Activated T-cell treated with anti-CD3 and anti-CD28 coated beads, Interleukin-2, amount 50 U/mL, for 1 hour (primary cell): ENCODE results near the gene SLC12A4.
A peak's percentile ranks its signal among the peaks of the same experiment; 100 is the strongest.
"Not testable (repeated sequence)": the region's sequence is repeated elsewhere in the genome, so short reads cannot be mapped to it uniquely, and the experiment has no call there.

Experiments
- DNase-seq: peaks from one replicate; pipeline ENCODE4 v3.0.0-alpha.2; 2020

SLC12A4 gene

DNA sequence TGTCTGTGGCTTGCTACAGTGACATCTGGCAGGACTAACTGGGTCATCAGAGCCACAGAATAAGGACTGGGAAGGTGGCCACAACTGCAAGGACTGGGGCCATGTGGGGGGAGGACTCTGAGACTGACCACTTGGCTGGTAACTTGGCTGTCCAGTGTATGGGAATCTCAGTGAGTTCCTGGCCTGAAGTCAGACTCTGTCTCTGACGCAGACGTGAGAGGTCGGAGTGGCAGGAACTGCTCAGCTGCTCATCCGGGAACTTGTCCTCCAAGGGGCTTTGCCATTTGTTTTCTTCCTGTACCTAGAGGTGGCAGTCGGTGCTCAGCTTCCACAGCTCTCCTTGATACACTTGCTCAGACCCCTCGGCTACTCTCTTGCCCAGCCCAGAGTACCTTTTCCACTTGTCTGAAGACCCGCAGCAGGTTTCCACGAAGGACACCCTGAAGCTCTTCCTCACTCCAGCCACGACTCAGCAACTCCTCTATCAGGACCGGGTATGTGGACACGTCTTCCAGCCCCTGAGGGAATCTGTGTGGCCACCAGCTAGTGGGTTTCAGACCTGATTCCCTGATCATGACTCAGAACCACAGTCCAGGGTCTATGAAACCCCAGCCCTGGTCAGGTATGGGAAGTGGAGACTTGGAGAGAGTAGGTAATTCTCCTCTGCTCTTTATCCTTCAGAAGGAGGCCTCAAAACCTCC is 19.2 kb upstream of the SLC12A4 start:
- DNase-seq, result no peak

DNA sequence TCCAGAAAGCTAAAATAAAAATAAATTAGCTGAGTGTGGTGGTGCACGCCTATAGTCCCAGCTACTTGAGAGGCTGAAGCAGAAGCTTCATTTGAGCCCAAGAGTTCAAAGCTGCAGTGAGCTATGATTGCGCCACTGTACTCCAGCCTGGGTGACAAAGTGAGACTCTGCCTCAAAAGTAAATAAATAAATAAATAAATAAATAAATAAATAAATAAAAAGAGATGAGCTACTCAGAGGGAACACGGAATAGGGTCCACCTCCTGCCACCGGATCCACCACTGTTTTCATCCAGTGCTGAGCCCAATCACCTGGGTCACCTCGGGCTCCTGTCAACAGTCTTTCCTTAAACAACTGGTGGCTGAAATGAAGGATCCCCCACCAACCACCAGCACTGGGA is 18.5 kb upstream of the SLC12A4 start:
- no peak for DNase-seq

DNA sequence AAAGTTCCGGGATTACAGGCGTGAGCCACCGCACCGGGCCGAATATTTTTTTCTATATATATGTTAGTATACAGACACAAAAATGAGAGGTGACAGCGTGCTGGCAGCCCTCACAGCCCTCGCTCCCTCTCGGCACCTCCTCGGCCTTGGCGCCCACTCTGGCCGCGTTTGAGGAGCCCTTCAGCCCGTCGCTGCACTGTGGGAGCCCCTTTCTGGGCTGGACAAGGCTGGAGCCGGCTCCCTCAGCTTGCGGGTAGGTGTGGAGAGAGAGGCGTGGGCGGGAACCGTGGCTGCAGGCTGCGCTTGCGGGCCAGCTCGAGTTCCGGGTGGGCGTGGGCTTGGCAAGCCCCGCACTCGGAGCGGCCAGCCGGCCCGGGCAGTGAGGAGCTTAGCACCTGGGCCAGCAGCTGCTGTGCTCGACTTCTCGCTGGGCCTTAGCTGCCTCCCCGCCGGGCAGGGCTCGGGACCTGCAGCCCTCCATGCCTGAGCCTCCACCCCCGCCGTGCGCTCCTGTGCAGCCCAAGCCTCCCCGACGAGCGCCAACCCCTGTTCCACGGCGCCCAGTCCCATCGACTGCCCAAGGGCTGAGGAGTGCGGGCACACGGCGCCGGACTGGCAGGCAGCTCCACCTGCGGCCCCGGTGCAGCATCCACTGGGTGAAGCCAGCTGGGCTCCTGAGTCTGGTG is 13.7 kb upstream of the SLC12A4 start:
- no peak for DNase-seq

DNA sequence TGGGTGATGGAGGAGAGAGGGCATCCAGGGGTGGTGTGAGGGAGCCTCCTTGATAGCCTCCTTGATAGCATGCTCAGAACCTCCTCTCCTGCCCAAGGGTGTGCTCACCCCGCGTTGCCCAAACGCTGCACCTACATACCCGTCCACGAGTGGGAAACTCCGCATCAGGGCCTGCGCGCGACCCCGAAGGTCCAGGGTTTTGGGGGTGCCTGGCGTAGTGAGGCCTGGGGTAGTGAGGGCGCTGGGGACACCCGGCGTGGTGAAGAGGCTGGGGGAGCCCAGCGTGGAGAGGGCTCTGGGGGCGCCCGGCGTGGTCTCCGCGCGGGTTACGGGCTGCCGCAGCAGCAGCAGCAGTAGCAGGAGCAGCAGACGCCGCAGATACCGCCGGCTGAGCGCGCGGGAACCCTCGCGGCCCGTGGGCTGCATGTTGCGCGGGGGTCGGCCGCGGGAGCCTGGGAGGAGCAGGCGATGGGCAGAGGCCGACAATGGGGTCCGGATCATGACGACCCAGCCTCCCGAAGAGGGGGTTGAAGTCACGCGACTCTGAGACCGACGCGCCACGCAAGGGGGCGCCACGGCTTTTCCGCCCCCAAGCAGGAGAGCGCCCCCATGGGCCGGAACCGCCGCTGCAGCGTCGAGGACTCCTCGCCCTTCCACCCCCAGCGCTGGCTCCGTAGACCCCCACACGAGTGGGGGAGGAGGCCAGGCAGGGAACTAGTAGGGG is 11.7 kb upstream of the SLC12A4 start, which contains the start of gene DPEP3:
Gene DPEP3 (minus strand): TSS at position 545 of the 724 bp plus-strand sequence. CDS start 119 bp downstream, at position 426.
- no peak for DNase-seq

DNA sequence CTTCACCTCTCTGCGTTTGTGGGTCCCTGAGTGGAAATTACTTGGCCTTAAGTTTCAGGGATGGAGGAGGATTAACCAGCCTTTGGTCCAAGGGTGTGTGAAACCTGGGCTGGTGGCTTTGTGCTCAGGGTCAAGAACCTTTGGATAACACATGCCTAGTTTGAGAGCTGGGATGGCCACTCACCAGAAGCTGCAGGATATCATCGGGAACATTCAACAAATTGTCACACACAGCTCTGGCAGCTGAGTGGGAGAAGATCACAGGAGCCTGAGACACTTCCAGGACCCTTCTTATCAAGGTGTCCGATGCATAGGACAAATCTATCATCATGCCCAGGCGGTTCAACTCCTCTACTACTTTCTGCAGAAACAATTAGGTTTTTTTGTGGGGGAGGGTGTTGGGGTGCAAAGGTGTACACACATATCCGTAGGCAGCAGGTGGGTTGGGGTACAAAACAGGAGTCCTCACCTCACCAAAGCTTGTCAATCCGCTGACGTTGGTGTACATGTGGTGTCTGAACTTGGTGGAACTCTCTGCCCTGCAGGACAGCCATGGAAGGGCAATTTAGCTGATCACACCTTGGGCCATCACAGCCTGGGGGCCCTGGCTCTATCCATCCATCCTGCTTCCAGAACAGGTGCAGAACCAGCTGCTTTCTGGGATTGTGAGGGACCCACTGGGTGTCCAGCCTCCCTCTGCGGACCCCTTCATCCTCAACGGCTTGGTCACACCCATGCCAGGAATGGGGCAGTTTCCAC is 9.2 kb upstream of the SLC12A4 start:
- no peak for DNase-seq

DNA sequence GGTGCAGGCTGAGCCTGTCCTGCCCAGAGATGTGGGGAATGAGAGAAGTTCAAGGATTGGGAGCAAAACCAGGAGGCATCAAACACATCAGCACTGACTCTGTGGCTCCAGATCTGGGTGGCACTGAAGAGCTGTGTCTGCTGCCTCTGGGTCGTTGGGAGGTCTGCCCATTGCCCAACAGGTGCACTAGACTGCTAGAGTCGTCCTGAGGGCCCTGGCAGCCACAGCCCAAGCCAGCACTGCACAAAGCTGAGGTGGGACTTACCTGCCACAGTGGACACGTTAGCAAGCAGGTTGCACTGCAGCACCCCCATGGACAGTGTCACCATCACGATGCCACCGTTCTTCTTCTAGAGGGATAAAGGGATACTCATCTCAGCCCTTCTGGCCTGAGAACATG is 8.6 kb upstream of the SLC12A4 start:
- DNase-seq, result no peak

DNA sequence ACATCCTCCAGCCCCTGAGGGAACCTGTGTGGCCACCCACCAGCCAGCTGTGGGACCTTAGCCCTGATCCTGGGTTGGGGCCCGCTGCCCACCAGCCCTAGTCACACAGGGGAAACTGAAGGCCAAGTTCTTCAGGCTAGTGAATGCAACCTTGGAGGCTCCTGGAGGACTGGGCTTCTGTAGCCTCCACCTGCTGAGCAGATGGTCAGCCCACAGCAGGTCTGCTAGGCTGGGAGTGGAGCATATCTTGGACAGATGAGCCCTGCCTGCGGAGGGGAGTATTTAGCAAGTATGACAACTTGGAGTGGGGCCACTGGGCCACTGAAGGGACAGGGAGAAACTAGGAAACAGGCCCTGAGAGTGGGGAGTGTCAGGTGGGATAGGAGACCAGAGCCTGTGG is 7.8 kb upstream of the SLC12A4 start:
- DNase-seq, result no peak

DNA sequence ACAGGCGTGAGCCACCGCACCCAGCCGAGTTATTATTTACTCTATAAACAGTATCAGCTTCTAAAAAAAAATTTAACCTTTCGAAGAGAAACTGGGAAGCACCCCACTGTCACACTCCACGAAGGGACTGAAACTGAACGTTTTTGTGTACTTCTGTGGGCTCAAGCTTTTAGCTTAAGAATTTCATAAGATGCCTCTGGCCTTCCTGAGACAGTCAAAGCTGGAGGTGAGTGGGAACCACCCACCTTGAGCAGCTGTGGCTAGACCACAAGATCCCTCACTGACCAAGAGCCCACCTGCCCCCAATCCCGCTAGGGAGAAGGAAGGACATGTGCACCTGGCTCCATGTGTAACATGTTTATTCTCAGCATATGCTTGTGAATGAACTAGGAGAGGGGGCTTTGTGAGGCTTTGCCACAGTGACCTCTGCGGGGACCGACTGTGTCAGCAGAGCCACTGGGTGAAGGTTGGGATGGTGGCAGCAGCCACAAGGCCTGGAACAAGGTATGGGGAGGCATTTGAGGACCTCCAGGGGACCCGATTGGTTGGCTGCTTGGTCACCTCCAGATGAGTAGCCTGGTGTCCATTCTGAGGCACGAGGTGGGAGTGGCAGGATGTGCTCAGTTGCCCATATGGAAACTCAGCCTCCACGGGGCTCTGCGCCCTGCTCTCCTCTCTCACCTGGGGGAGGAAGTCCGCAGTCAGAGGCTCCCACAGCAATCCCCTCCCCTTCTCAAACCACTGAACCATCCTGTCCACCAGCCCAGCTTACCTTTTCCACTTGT is 7.1 kb upstream of the SLC12A4 start:
- no peak for DNase-seq

DNA sequence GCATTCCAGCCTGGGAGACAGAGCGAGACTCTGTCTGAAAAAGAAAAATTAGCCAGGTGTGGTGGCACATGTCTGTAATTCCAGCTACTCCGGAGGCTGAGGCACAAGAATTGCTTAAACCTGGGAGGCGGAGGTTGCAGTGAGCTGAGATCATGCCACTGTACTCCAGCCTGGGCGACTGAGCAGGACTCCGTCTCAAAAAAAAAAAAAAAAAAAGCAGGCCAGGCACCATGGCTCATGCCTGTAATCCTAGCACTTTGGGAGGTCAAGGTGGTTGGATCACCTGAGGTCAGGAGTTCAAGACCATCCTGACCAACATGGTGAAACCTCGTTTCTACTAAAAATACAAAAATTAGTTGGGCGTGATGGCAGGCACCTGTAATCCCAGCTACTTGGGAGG is 3.8 kb upstream of the SLC12A4 start:
- DNase-seq, result not testable (repeated sequence)

DNA sequence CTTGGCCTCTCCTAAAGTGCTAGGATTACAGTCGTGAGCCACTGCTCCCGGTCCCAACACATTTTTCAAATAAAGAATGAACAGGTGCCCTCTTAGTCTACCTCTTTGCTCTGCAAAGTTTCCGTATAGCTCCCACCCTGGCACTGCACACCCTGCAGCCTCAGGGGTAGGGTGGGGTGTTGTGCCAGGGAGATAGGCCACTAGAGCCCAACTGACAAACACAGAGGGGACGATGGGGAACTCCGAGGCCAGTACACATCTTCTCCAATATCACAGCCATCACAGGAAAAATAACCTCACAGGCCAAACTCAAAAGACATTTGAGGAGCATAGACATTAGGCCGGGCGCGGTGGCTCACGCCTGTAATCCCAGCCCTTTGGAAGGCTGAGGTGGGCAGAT is 2.7 kb upstream of the SLC12A4 start:
- no peak for DNase-seq

DNA sequence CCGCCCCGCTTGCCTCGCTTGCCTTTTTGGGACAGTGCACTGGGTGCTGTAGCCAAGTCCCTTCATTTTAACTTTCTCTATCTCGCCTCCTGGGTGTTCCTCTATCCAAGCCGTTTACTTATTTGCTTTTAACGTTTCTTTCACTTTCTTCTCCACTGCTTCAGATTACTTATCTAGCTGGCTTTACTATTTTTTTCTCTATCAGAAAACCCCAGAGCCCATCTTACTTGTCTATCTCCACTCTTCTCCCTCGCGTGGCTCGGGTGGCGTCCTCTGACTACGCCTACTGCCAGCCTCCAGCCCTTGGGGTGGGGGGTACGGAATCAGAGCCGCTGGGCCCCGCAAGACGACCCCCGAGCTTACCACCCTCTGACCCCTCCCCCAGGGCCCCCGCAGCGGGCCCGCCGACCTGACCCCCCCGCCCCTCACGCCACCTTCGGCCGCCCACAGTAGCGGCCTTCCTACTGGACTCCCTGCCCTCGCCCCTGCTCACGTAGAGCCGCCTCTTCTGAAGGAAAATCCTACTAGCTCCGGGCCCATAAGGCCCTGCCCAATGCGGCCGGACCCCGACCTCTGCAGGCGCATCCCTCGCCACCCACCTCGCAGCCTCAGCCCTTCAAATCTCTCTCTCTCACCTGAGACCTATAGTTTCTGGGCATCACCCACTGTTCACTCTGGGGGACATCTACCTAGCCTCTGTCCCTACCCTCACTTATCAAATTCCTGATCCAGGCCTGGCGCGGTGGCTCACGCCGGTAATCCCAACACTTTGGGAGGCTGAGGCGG is 1.0 kb upstream of the SLC12A4 start:
- DNase-seq, result no peak

DNA sequence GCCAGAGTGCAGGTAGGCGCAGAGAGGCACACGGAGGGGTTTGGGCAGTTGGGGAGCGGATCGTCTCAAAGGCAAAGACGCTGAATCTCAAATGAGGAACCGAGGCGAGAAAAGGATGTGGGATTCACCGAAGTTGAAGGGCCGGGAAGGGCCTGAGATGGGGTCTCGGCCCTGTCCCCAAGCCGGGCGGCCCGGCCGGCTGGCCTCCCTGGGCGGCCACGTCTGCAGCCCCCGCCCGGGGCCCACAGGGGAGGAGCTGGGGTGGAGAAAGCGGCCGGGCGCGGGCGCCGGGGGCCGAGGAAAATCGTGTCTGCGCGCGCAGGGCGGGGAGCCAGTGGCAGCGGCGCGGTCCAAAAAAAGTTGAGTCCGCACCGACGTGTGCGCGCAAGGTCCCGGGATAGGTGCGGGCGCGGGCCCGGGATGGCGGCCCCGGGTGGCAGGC is 458 bp downstream of the SLC12A4 start:
- peak; percentile 29 for DNase-seq

DNA sequence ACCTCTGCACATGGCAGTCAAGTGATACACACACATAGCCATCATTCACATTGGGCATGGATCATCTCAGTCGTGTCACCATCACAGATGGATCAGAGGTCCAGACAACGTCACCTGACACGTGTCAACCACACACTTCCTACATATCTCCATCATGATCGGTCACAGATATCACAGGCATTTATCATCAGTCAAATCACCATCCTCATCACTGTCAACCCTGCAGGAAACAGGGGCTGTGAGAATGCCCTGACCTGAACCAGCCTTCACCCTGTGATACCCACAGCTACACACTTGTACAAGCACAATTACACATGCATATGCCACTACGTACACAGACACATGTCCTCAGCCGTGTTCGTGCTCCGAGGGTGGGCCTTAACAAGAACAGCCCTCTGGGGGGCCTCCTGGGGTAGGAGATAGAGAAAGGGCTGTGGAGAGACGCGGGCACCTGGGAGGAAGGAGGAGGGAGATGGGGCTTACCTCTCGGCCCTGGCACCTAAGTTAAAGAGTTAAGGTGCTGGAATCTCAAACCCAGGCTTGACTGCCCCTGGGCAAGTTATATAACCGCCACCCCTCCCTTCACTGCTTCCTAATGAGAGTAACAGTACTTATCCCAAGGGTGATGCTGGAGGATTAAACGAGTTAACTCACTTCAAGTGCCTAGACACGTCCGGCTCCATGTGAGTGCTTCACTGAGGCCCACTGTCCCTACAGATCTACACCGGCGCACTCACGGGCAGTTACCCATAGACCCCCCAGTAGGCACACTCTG is 1.1 kb downstream of the SLC12A4 start:
- peak; percentile 31 for DNase-seq

DNA sequence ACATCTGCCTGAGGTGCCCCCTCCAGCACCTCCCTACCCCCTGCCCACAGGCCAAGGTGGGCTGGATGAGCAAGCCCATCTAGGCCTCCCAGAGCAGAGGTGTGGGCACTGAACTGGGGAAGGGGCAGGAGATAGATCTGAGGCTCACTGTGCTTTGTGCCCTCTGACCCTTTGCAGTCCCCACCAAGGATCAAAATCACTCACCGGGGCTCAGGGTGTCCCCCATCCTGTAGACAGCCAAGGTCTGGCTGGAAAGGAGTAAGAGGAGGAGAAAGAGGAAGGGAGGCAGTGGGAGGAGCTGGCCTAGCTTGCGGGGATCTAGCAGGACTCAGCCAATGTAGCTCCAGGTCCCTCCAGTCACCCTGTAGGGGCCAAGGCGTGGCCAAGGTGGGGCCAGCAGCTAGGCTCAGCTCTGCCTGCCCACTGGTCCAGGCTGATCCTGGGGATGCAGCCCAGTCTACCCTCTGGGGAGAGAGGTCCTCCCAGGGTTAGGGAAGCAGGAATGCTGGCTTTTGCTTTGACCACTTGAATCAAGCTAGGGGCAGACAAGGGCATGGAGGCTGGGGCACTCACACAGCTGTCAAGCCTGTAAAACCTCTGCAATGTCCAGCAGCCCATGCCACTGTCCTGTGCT is 1.8 kb downstream of the SLC12A4 start:
- no peak for DNase-seq

DNA sequence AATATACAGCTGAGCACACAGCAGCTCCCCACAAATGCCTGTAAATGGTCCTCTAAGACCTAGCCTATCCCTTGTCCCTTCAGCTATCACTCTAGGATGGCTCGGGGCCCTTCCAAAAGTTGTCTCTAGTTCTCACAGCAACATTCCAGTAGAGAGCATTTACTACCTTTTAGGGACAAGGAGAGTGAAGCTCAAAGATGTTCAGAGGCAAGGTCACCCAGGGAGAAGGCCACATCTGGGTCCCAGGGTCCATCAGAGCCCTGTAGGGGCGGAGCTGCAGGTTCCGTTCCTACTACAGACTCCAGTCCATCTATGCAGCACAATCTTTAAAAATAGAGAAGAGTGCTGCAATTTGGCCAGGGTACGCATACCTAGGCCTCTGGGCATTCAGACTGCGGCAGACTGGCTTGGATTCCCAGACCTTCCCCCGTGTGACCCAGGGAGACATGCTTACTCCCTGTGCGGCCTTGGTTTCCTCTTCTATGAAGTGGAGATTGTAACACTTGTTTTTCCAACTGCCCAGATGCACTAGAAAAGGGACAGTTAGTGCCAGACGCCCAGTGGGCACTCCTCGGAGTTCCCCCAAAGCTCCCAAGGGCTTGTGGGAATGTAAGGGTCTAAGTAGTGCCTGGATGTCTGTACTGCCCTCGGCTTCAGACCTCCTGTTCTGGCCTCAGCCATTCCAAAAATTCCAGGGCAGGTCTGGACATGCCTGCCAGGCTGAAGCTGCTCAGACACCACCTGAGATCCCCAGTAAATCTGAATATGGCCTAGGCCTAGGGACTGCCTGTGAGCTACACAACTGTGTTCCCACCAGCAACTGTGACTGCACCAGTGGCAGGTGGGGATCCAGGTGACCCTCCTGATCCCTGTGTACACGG is 2.5 kb downstream of the SLC12A4 start:
- no peak for DNase-seq

DNA sequence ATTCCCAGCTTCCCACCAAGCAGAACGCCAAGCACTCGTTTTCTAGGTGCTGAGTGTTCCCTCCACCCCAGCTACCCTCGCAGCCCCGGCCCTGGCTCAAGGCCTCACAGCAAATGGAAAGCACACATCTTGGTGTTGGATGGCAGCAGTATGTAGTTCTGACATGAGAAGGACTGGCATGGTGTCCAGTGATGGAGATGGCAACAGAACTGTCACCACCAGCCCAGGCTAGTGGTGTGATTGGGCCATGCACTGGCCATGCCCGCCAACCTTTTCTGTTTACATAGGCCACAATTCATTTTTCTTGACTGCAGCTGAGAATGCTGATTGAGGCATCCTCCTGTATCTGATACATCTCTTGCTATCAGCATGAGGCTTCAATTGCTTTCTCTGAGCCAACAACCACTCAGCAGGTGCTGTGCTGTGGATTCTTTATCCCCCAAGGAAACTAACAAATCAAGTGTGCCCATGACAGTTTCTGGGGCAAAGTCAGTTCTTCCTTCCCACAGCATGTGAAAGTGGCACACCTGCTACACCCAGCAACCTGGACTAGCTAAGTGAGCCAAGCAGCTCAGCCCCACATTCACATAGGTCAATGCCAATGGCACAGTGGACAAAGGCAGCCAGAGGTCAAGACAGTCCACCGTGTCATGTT is 3.8 kb downstream of the SLC12A4 start:
- DNase-seq, result no peak

DNA sequence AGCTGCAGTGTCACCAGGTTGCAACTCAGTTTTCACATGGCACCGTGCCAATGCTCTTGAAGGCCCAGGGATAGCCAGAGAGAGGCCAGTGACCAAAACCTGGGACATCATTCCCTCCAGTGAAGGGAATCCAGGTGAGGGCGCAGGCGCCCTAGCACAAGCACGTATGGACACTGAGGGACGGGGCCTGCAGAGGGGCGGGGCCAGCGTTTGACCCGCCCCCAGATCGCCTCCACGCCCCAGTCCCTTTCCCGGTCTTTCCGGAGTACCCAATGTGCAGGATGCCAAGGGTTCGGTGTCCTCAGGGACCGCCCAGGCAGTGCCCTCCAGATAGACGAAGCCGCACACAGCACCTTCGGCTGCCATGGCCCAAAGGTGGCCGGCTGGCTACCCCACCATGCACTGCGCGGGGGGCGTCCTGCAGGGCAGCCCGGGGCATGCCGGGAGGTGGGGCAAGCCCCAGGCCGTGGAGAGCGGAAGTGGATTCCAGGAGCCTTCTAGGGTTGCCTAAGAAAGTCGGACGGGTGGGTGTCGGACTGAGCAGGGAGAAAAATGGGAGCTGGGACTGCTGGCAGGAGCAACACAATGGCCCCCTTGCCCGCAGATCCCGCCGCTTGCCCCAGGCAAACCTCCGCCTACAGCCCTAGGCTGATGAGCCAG is 4.6 kb downstream of the SLC12A4 start:
- no peak for DNase-seq

DNA sequence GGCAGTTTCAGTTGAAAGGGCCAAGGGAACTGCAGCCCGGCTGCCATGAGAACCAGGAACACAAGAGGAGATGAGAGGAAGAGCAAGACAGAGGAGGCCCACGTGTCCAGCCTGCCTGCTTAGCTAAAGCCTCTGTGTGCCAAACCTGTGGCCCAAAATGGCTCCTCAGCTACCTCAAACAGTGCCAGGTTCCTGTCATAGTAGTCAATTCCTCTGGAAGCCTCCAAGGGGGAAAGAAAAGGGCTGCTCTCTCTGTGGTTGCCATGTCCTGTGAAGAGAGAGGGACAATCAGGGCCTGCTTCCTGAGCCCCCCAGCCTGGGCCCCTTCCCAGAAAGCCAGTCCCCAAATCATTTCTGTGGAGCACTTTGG is 5.2 kb downstream of the SLC12A4 start:
- DNase-seq, result no peak
